Keratinocyte (primary cell): Measurements from ENCODE around the gene PSAPL1.

Experiments
- CTCF ChIP-seq, 3 experiments: IDR thresholded peaks in 1 of 3; conservative IDR thresholded peaks in 1 of 3; optimal IDR thresholded peaks in 1 of 3; 2 replicates in 2 of 3; 3 replicates in 1 of 3; pipeline versions ENCODE3 to v1.5.1; 2011; ENCODE audit warnings: low read length in 3 of 3, mild to moderate bottlenecking in 3 of 3, moderate library complexity in 2 of 3, control low read depth in 1 of 3, inconsistent platforms in 1 of 3; ENCODE audit not compliant: insufficient read depth in 2 of 3; ENCODE audit errors: extremely low read depth in 1 of 3
- EZH2 ChIP-seq: IDR thresholded peaks from one replicate; pipeline ENCODE4 v1.6.1; 2012; ENCODE audit warnings: inconsistent platforms, mild to moderate bottlenecking, low read length, moderate library complexity

- TF ChIP-seq CTCF (optimal IDR thresholded peaks at IDR 0.05 in 1 of 3, IDR thresholded peaks at IDR 0.05 in 1 of 3, conservative IDR thresholded peaks at IDR 0.05 in 1 of 3; ENCODE audit: extremely low read depth in 1 of 3, insufficient read depth in 2 of 3, low read length in 3 of 3) (no peak), EZH2 (no peak)
Observed at GRCh38 chr4:7435471-7436061, 836 bp upstream of the PSAPL1 start.
